ENCODE data around the gene AP3S1.
"Not testable (repeated sequence)": the region's sequence is repeated elsewhere in the genome, so short reads cannot be mapped to it uniquely, and the experiment has no call there.

Gene AP3S1

GRCh38 chr5:115920171-115920725 lies 78.5 kb downstream of the AP3S1 start:
- H3K4me3 ChIP-seq (ENCODE audit: low read length) = no peak overlapping the region
- DNase-seq (ENCODE audit: low read depth) = no peak
- TF ChIP-seq CTCF (conservative IDR thresholded peaks at IDR 0.05; ENCODE audit: low read depth, low read length) = no peak

- not testable (repeated sequence) for DNase-seq (ENCODE audit: low read depth); H3K4me3 ChIP-seq (ENCODE audit: low read length)
These were observed 87.1 kb downstream of the AP3S1 start for GRCh38 chr5:115928578-115929407.

GRCh38 chr5:115930171-115930570 lies 88.4 kb downstream of the AP3S1 start:
- H3K4me3 ChIP-seq (ENCODE audit: low read length) = not testable (repeated sequence)

GRCh38 chr5:115930630-115931337 lies 89.0 kb downstream of the AP3S1 start:
- TF ChIP-seq CTCF (conservative IDR thresholded peaks at IDR 0.05; ENCODE audit: low read depth, low read length) = no peak
- DNase-seq (ENCODE audit: low read depth) = no peak
- no peak overlapping the region for H3K4me3 ChIP-seq (ENCODE audit: low read length)

More at GRCh38 chr5:115930171-115930570, 88.4 kb downstream of the AP3S1 start:
- DNase-seq (ENCODE audit: low read depth) = not testable (repeated sequence)

- no peak for DNase-seq (ENCODE audit: low read depth)
- no peak overlapping the region for H3K4me3 ChIP-seq (ENCODE audit: low read length)
These were observed 91.3 kb downstream of the AP3S1 start for GRCh38 chr5:115932991-115933390.

GRCh38 chr5:115934388-115934974 lies 92.7 kb downstream of the AP3S1 start:
- TF ChIP-seq CTCF (conservative IDR thresholded peaks at IDR 0.05; ENCODE audit: low read depth, low read length) = no peak

More at GRCh38 chr5:115932991-115933390, 91.3 kb downstream of the AP3S1 start:
- no peak for TF ChIP-seq CTCF (conservative IDR thresholded peaks at IDR 0.05; ENCODE audit: low read depth, low read length)

GRCh38 chr5:115936031-115936430 lies 94.3 kb downstream of the AP3S1 start:
- TF ChIP-seq CTCF (conservative IDR thresholded peaks at IDR 0.05; ENCODE audit: low read depth, low read length) = no peak
- DNase-seq (ENCODE audit: low read depth) = no peak
- no peak overlapping the region for H3K4me3 ChIP-seq (ENCODE audit: low read length)

More at GRCh38 chr5:115934388-115934974, 92.7 kb downstream of the AP3S1 start:
- no peak overlapping the region for H3K4me3 ChIP-seq (ENCODE audit: low read length)
- no peak for DNase-seq (ENCODE audit: low read depth)
